Endothelial cell of umbilical vein (primary cell): ENCODE measurements around the gene PCDH9.

Experiments used
- POLR2A ChIP-seq: IDR thresholded peaks from 2 replicates; pipeline ENCODE4 v1.6.1; 2012; ENCODE audit warnings: low read depth, mild to moderate bottlenecking, control low read depth, low read length
- POLR2AphosphoS5 ChIP-seq: IDR thresholded peaks from 2 replicates; pipeline ENCODE4 v1.6.1; 2012; ENCODE audit warnings: low read depth, mild to moderate bottlenecking, control low read depth, low read length, moderate library complexity; ENCODE audit not compliant: insufficient read depth
- TF ChIP-seq, protein P1 (sequence below), 2 donors: IDR thresholded peaks; 1 replicate in 1 of 2; 2 replicates in 1 of 2; pipeline ENCODE4 v1.5.1; 2011; ENCODE audit warnings: low read length in 2 of 2, mild to moderate bottlenecking in 2 of 2, moderate library complexity in 2 of 2, control low read depth in 1 of 2, inconsistent platforms in 1 of 2, low read depth in 1 of 2; ENCODE audit not compliant: insufficient read depth in 1 of 2; ENCODE audit errors: extremely low read depth in 1 of 2

DNA sequence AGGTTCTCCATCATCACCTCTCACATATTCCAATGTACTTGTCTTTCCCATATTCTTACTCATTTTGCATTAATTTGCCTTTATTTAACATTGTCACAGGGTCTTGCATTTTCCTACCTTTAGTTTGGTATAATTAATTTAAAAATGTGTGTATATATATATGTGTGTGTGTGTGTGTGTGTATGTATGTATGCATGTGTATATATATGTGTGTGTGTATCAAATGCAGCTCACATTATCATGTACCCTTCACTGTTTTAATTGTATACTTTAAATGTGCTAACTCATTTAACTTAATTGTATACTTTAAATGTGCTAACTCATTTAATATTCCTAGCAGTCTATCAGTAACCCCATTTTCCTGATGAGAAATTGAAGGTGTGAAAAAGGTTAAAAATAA lies 104.5 kb downstream of the PCDH9 start:
- TF ChIP-seq, protein P1, sequence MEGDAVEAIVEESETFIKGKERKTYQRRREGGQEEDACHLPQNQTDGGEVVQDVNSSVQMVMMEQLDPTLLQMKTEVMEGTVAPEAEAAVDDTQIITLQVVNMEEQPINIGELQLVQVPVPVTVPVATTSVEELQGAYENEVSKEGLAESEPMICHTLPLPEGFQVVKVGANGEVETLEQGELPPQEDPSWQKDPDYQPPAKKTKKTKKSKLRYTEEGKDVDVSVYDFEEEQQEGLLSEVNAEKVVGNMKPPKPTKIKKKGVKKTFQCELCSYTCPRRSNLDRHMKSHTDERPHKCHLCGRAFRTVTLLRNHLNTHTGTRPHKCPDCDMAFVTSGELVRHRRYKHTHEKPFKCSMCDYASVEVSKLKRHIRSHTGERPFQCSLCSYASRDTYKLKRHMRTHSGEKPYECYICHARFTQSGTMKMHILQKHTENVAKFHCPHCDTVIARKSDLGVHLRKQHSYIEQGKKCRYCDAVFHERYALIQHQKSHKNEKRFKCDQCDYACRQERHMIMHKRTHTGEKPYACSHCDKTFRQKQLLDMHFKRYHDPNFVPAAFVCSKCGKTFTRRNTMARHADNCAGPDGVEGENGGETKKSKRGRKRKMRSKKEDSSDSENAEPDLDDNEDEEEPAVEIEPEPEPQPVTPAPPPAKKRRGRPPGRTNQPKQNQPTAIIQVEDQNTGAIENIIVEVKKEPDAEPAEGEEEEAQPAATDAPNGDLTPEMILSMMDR (IDR thresholded peaks at IDR 0.05; ENCODE audit: extremely low read depth in 1 of 2, insufficient read depth in 1 of 2, low read depth in 1 of 2, low read length in 2 of 2), result no peak
- TF ChIP-seq POLR2A (no peak), POLR2AphosphoS5 (no peak)
